ENCODE data around the gene GPR158.

DNA sequence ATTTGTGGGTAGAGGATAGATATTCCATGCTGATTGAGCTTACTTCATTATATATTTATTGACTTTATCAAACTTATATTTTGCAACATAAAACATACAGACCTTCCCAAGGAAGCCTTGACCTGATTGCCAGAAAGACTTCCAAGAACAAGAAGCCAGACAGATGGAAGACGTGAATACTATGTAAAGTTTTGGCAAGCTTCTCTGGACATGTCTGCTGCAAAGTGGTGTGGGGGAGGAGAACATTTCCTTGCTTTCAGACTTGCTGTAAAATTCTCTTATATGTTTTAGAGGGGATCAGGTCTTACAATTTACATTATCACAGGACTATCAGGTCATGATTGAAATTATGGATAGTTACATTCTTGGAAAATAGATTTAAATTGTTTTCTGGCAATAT is 23.4 kb downstream of the GPR158 start:
- TF ChIP-seq YY1 (IDR thresholded peaks at IDR 0.05) (no peak), RXRA (IDR thresholded peaks at IDR 0.05) (no peak), SP1 (IDR thresholded peaks at IDR 0.05) (no peak), RAD21 (IDR thresholded peaks at IDR 0.05) (no peak), TAF1 (conservative IDR thresholded peaks at IDR 0.05) (no peak), GABPA (IDR thresholded peaks at IDR 0.05 in 1 of 2, conservative IDR thresholded peaks at IDR 0.05 in 1 of 2) (no peak), FOXA2 (IDR thresholded peaks at IDR 0.05) (no peak)
- TF ChIP-seq, protein P1, sequence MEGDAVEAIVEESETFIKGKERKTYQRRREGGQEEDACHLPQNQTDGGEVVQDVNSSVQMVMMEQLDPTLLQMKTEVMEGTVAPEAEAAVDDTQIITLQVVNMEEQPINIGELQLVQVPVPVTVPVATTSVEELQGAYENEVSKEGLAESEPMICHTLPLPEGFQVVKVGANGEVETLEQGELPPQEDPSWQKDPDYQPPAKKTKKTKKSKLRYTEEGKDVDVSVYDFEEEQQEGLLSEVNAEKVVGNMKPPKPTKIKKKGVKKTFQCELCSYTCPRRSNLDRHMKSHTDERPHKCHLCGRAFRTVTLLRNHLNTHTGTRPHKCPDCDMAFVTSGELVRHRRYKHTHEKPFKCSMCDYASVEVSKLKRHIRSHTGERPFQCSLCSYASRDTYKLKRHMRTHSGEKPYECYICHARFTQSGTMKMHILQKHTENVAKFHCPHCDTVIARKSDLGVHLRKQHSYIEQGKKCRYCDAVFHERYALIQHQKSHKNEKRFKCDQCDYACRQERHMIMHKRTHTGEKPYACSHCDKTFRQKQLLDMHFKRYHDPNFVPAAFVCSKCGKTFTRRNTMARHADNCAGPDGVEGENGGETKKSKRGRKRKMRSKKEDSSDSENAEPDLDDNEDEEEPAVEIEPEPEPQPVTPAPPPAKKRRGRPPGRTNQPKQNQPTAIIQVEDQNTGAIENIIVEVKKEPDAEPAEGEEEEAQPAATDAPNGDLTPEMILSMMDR (IDR thresholded peaks at IDR 0.05; ENCODE audit: low read depth, low read length, missing input control), result no peak
- TF ChIP-seq, protein P2, sequence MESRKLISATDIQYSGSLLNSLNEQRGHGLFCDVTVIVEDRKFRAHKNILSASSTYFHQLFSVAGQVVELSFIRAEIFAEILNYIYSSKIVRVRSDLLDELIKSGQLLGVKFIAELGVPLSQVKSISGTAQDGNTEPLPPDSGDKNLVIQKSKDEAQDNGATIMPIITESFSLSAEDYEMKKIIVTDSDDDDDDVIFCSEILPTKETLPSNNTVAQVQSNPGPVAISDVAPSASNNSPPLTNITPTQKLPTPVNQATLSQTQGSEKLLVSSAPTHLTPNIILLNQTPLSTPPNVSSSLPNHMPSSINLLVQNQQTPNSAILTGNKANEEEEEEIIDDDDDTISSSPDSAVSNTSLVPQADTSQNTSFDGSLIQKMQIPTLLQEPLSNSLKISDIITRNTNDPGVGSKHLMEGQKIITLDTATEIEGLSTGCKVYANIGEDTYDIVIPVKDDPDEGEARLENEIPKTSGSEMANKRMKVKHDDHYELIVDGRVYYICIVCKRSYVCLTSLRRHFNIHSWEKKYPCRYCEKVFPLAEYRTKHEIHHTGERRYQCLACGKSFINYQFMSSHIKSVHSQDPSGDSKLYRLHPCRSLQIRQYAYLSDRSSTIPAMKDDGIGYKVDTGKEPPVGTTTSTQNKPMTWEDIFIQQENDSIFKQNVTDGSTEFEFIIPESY (IDR thresholded peaks at IDR 0.05), result no peak
- TF ChIP-seq, protein P3, sequence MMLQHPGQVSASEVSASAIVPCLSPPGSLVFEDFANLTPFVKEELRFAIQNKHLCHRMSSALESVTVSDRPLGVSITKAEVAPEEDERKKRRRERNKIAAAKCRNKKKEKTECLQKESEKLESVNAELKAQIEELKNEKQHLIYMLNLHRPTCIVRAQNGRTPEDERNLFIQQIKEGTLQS (IDR thresholded peaks at IDR 0.05), result no peak
- TF ChIP-seq, protein P4, sequence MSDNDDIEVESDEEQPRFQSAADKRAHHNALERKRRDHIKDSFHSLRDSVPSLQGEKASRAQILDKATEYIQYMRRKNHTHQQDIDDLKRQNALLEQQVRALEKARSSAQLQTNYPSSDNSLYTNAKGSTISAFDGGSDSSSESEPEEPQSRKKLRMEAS (IDR thresholded peaks at IDR 0.05), result no peak
- TF ChIP-seq, protein P5, sequence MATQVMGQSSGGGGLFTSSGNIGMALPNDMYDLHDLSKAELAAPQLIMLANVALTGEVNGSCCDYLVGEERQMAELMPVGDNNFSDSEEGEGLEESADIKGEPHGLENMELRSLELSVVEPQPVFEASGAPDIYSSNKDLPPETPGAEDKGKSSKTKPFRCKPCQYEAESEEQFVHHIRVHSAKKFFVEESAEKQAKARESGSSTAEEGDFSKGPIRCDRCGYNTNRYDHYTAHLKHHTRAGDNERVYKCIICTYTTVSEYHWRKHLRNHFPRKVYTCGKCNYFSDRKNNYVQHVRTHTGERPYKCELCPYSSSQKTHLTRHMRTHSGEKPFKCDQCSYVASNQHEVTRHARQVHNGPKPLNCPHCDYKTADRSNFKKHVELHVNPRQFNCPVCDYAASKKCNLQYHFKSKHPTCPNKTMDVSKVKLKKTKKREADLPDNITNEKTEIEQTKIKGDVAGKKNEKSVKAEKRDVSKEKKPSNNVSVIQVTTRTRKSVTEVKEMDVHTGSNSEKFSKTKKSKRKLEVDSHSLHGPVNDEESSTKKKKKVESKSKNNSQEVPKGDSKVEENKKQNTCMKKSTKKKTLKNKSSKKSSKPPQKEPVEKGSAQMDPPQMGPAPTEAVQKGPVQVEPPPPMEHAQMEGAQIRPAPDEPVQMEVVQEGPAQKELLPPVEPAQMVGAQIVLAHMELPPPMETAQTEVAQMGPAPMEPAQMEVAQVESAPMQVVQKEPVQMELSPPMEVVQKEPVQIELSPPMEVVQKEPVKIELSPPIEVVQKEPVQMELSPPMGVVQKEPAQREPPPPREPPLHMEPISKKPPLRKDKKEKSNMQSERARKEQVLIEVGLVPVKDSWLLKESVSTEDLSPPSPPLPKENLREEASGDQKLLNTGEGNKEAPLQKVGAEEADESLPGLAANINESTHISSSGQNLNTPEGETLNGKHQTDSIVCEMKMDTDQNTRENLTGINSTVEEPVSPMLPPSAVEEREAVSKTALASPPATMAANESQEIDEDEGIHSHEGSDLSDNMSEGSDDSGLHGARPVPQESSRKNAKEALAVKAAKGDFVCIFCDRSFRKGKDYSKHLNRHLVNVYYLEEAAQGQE (IDR thresholded peaks at IDR 0.05), result no peak
